WTC11 (cell line): ENCODE results near the gene METRN.

Experiments
- CTCF ChIP-seq: fragments of 200-600 bp; IDR thresholded peaks from 2 replicates; pipeline ENCODE4 v1.8.0; 2022; ENCODE audit warnings: antibody characterized with exemption
- ELF4 ChIP-seq: sonication (generic); formaldehyde crosslinking; IDR thresholded peaks from 2 replicates; pipeline ENCODE4 v1.8.1; 2022; ENCODE audit warnings: low read depth, mild to moderate bottlenecking, moderate library complexity, missing genetic modification reagents
- NFE2L1 ChIP-seq: sonication (generic); formaldehyde crosslinking; IDR thresholded peaks from 2 replicates; pipeline ENCODE4 v1.8.1; 2023; ENCODE audit warnings: missing genetic modification reagents
- TCF7 ChIP-seq: sonication (generic); formaldehyde crosslinking; IDR thresholded peaks from 2 replicates; pipeline ENCODE4 v1.8.0; 2022; ENCODE audit warnings: mild to moderate bottlenecking, low read depth, missing genetic modification reagents, moderate library complexity
- USF2 ChIP-seq: sonication (generic); formaldehyde crosslinking; IDR thresholded peaks from 2 replicates; pipeline ENCODE4 v1.8.1; 2023; ENCODE audit warnings: mild to moderate bottlenecking, missing genetic modification reagents, moderate library complexity

DNA sequence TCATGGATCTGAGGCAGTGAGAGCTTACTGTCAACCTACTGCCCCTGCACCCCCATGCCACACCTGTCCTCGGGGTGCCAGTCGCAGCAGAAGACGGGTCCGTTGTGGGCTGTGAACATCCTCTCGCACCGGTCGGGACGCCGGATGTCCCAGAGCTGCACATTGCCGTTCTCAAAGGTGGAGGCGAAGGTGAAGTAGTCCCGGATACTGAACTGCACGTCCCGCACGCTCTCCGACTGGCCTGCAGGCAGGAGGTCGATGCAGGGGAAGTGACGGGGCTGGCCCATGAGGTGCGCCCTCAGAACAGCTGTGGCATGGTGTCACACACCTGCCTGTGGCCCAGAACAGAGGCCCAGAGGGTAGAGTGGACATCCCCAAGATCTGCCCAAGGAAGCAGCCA is 27.4 kb upstream of the METRN start:
- TF ChIP-seq USF2 (CRISPR knock-in tag), result no peak
- no peak for TF ChIP-seq CTCF
- TF ChIP-seq TCF7 (CRISPR knock-in tag), result no peak
- TF ChIP-seq NFE2L1 (CRISPR knock-in tag), result no peak
- TF ChIP-seq ELF4 (CRISPR knock-in tag), result no peak
